H9 (cell line): Measurements from ENCODE around the gene KCNMB1. TPM values are rescaled to one million over a fixed set of nuclear protein-coding genes. Genes with fewer than 3 reads are reported as not detected.

Experiments
- DNase-seq: peaks from one replicate; pipeline ENCODE4 v3.0.0-alpha.2; 2017
- H2AFZ ChIP-seq: one replicate; pipeline ENCODE4 v1.6.1; 2013; ENCODE audit warnings: mild to moderate bottlenecking, low read length, control low read depth, moderate library complexity
- H2AK5ac ChIP-seq: 2 replicates; pipeline ENCODE4 v1.6.1; 2013; ENCODE audit warnings: low read length, control low read depth, mixed read lengths; ENCODE audit not compliant: insufficient read length
- H2BK120ac ChIP-seq: one replicate; pipeline ENCODE4 v1.6.1; 2013; ENCODE audit warnings: low read depth, mild to moderate bottlenecking, low read length, control low read depth, inconsistent platforms; ENCODE audit not compliant: poor library complexity, severe bottlenecking
- H2BK12ac ChIP-seq: 2 replicates; pipeline ENCODE4 v1.6.1; 2013; ENCODE audit warnings: low read length, control low read depth, mixed read lengths, low read depth; ENCODE audit not compliant: insufficient read length
- H2BK15ac ChIP-seq: 2 replicates; pipeline ENCODE4 v1.6.1; 2013; ENCODE audit warnings: low read depth, low read length, control low read depth
- H2BK20ac ChIP-seq: one replicate; pipeline ENCODE4 v1.6.1; 2013; ENCODE audit warnings: low read depth, mild to moderate bottlenecking, low read length, control low read depth, inconsistent platforms; ENCODE audit not compliant: poor library complexity, severe bottlenecking
- H2BK5ac ChIP-seq: 2 replicates; pipeline ENCODE4 v1.6.1; 2013; ENCODE audit warnings: low read length, control low read depth, mixed read lengths; ENCODE audit not compliant: insufficient read length
- H3K14ac ChIP-seq: 2 replicates; pipeline ENCODE4 v1.6.1; 2013; ENCODE audit warnings: low read length, control low read depth; ENCODE audit not compliant: insufficient read depth
- H3K18ac ChIP-seq: 2 replicates; pipeline ENCODE4 v1.6.1; 2013; ENCODE audit warnings: low read depth, mild to moderate bottlenecking, mixed read lengths, low read length, control low read depth; ENCODE audit not compliant: insufficient read length
- H3K23ac ChIP-seq: 2 replicates; pipeline ENCODE4 v1.6.1; 2013; ENCODE audit warnings: low read length, control low read depth, mixed read lengths, low read depth; ENCODE audit not compliant: insufficient read length
- H3K23me2 ChIP-seq: 2 replicates; pipeline ENCODE4 v1.6.1; 2013; ENCODE audit warnings: low read depth, mild to moderate bottlenecking, mixed read lengths, low read length, control low read depth; ENCODE audit not compliant: insufficient read length, poor library complexity, severe bottlenecking
- H3K27ac ChIP-seq: 2 replicates; pipeline ENCODE4 v1.5.1; 2013; ENCODE audit warnings: low read length, control low read depth, mixed read lengths, low read depth; ENCODE audit not compliant: insufficient read length
- H3K27me3 ChIP-seq: 2 replicates; pipeline ENCODE4 v1.6.1; 2013; ENCODE audit warnings: low read length, control low read depth, inconsistent platforms; ENCODE audit not compliant: insufficient read depth
- H3K4ac ChIP-seq: 2 replicates; pipeline ENCODE4 v1.6.1; 2013; ENCODE audit warnings: low read depth, mild to moderate bottlenecking, control low read depth, inconsistent platforms, low read length, moderate library complexity
- H3K4me1 ChIP-seq: 2 replicates; pipeline ENCODE4 v1.6.1; 2013; ENCODE audit warnings: low read length, control low read depth, inconsistent platforms; ENCODE audit not compliant: insufficient read depth
- H3K4me2 ChIP-seq: 2 replicates; pipeline ENCODE4 v1.6.1; 2013; ENCODE audit warnings: low read length, control low read depth, mixed read lengths; ENCODE audit not compliant: insufficient read length, insufficient read depth
- H3K56ac ChIP-seq: 2 replicates; pipeline ENCODE4 v1.6.1; 2013; ENCODE audit warnings: low read depth, mild to moderate bottlenecking, mixed read lengths, low read length, control low read depth; ENCODE audit not compliant: insufficient read length
- H3K79me1 ChIP-seq: 2 replicates; pipeline ENCODE4 v1.6.1; 2013; ENCODE audit warnings: low read depth, mild to moderate bottlenecking, moderate library complexity, low read length, control low read depth, inconsistent platforms; ENCODE audit not compliant: insufficient read depth, poor library complexity, severe bottlenecking
- H3K79me2 ChIP-seq: 2 replicates; pipeline ENCODE4 v1.6.1; 2013; ENCODE audit warnings: low read length, control low read depth, inconsistent platforms; ENCODE audit not compliant: insufficient read depth
- H3K9ac ChIP-seq: 2 replicates; pipeline ENCODE4 v1.6.1; 2013; ENCODE audit warnings: low read length, control low read depth, mixed read lengths; ENCODE audit not compliant: insufficient read length; ENCODE audit errors: extremely low read depth
- H3K9me3 ChIP-seq: one replicate; pipeline ENCODE4 v1.6.1; 2013; ENCODE audit warnings: low read depth, low read length, inconsistent platforms; ENCODE audit not compliant: control insufficient read depth
- H3T11ph ChIP-seq: one replicate; pipeline ENCODE4 v1.6.1; 2013; ENCODE audit warnings: mild to moderate bottlenecking, low read length, control low read depth, inconsistent platforms
- H4K20me1 ChIP-seq: one replicate; pipeline ENCODE4 v1.6.1; 2013; ENCODE audit not compliant: control insufficient read depth, insufficient read length, insufficient read depth
- H4K5ac ChIP-seq: 2 replicates; pipeline ENCODE4 v1.6.1; 2013; ENCODE audit warnings: low read depth, mild to moderate bottlenecking, mixed read lengths, low read length, control low read depth; ENCODE audit not compliant: insufficient read length
- H4K8ac ChIP-seq: replicated peaks from 2 replicates; pipeline ENCODE4 v1.6.1; 2013; ENCODE audit warnings: low read length, control low read depth, mixed read lengths, low read depth; ENCODE audit not compliant: insufficient read length
- H4K91ac ChIP-seq: 2 replicates; pipeline ENCODE4 v1.6.1; 2013; ENCODE audit warnings: low read depth, mild to moderate bottlenecking, moderate library complexity, mixed read lengths, low read length, control low read depth; ENCODE audit not compliant: insufficient read length
- H3K27ac Mint-ChIP-seq, 3 experiments: 2 replicates in 2 of 3; 3 replicates in 1 of 3; pipeline ENCODE4 v1.8.0; 2020 to 2021; ENCODE audit warnings: mixed read lengths in 3 of 3, mild to moderate bottlenecking in 1 of 3, moderate library complexity in 1 of 3
- H3K27me3 Mint-ChIP-seq: 2 replicates; pipeline ENCODE4 v1.8.0; 2021; ENCODE audit warnings: low read depth, mild to moderate bottlenecking, moderate library complexity, mixed read lengths
- H3K36me3 Mint-ChIP-seq, 3 experiments: 2 replicates in 2 of 3; 3 replicates in 1 of 3; pipeline ENCODE4 v1.8.0; 2020 to 2021; ENCODE audit warnings: low read depth in 3 of 3, mixed read lengths in 3 of 3; ENCODE audit not compliant: insufficient read depth in 1 of 3
- H3K4me1 Mint-ChIP-seq, 2 experiments: 2 replicates each; pipeline ENCODE4 v1.8.0; 2020; ENCODE audit warnings: mixed read lengths in 2 of 2
- H3K4me3 Mint-ChIP-seq, 2 experiments: 2 replicates in 1 of 2; 3 replicates in 1 of 2; pipeline ENCODE4 v1.8.0; 2020 to 2021; ENCODE audit warnings: mild to moderate bottlenecking in 2 of 2, mixed read lengths in 2 of 2, moderate library complexity in 1 of 2
- H3K9me3 Mint-ChIP-seq, 2 experiments: 2 replicates in 1 of 2; 3 replicates in 1 of 2; pipeline ENCODE4 v1.8.0; 2020; ENCODE audit warnings: mild to moderate bottlenecking in 2 of 2, mixed read lengths in 2 of 2, moderate library complexity in 1 of 2
- CTCF ChIP-seq: fragments of 200-600 bp; sonication (generic); conservative IDR thresholded peaks from 3 replicates; pipeline ENCODE4 v1.8.0; 2021; ENCODE audit warnings: antibody characterized with exemption, mild to moderate bottlenecking
- WGBS: extraction: QIAGEN DNeasy Blood & Tissue Kit; methylation state at CpG from one replicate; pipeline ENCODE4 v1.1.7; 2013; ENCODE audit warnings: missing lambda C conversion rate, low lambda C conversion rate, mixed read lengths; ENCODE audit not compliant: insufficient read length; ENCODE audit errors: extremely low coverage; 5-methylcytosine and 5-hydroxymethylcytosine counted together
- total RNA-seq: library from RNA; stranded (reverse); gene quantifications from 2 replicates; pipeline ENCODE4 v1.2.1, GENCODE V29; 2021

Gene KCNMB1
- total RNA-seq, 1 experiment from 2014 or later: 0.28 TPM

- H2BK5ac ChIP-seq: no peak overlapping the region
- H2BK15ac ChIP-seq: no peak overlapping the region
- no peak overlapping the region for H3K27ac ChIP-seq
- H4K91ac ChIP-seq: no peak overlapping the region
- no peak overlapping the region for H2BK120ac ChIP-seq
- Mint-ChIP-seq H3K27me3 (peaks cover 1% of the 10 kb centered on the region; the same call in 1 of the 2 replicates), H3K27ac (peak overlapping the region in 2 of 3 experiments; percentile 25 to 49; a peak in 6 of 7 replicates), H3K9me3 (no peaks in the 10 kb centered on the region), H3K4me1 (peaks cover 47 to 52% of the 10 kb centered on the region in 2 experiments), H3K36me3 (no peaks in the 10 kb centered on the region), H3K4me3 (no peak overlapping the region)
- DNase-seq: no peak
- no peaks in the 10 kb centered on the region for H3K79me2 ChIP-seq
- no peak overlapping the region for H4K8ac ChIP-seq
- no peak overlapping the region for H3K14ac ChIP-seq
- no peak overlapping the region for H3K4ac ChIP-seq
- no peaks in the 10 kb centered on the region for H3K27me3 ChIP-seq
- no peak overlapping the region for H3K9ac ChIP-seq
- no peak overlapping the region for H2BK12ac ChIP-seq
- no peaks in the 10 kb centered on the region for H3K23me2 ChIP-seq
- H3K23ac ChIP-seq: no peak overlapping the region
- H3K56ac ChIP-seq: no peak overlapping the region
- no peaks in the 10 kb centered on the region for H4K20me1 ChIP-seq
- no peak overlapping the region for H2AK5ac ChIP-seq
- TF ChIP-seq CTCF: no peak
- no peaks in the 10 kb centered on the region for H3K9me3 ChIP-seq
- H4K5ac ChIP-seq: no peak overlapping the region
- H3K4me2 ChIP-seq: no peak overlapping the region
- H3K79me1 ChIP-seq: no peaks in the 10 kb centered on the region
- no peak overlapping the region for H3K18ac ChIP-seq
- no peaks in the 10 kb centered on the region for H3K4me1 ChIP-seq
- WGBS: no CpG with 5 or more reads among the region's 8 CpGs
- H2AFZ ChIP-seq: no peak overlapping the region
- no peak overlapping the region for H3T11ph ChIP-seq
- no peak overlapping the region for H2BK20ac ChIP-seq
Observed at GRCh38 chr5:170386743-170387395, 2.3 kb downstream of the KCNMB1 start.
